NCI-H2196 (cell line): ENCODE data around the gene SNRNP70.

Experiments used
- DNase-seq: peaks from one replicate; lab custom pipeline; 2025; ENCODE audit not compliant: unreplicated experiment; lab: John Stamatoyannopoulos, UW

SNRNP70 gene

GRCh38 chr19:49097453-49098288 is 12.4 kb downstream of the SNRNP70 start:
- peak; percentile 88 for DNase-seq

GRCh38 chr19:49098795-49099194 is 13.5 kb downstream of the SNRNP70 start:
- no peak for DNase-seq

GRCh38 chr19:49101160-49101559 is 15.9 kb downstream of the SNRNP70 start:
- no peak for DNase-seq

GRCh38 chr19:49102303-49102702 is 17.1 kb downstream of the SNRNP70 start:
- DNase-seq = no peak

- no peak for DNase-seq
Measured at GRCh38 chr19:49103331-49104085, 18.3 kb downstream of the SNRNP70 start.

GRCh38 chr19:49104229-49104864 is 19.1 kb downstream of the SNRNP70 start:
- DNase-seq = no peak

- peak; percentile 83 for DNase-seq
Measured at GRCh38 chr19:49106648-49107135, 21.4 kb downstream of the SNRNP70 start.

GRCh38 chr19:49107625-49108459 is 22.6 kb downstream of the SNRNP70 start:
- DNase-seq = no peak

GRCh38 chr19:49109051-49109450 is 23.8 kb downstream of the SNRNP70 start:
- no peak for DNase-seq

GRCh38 chr19:49109569-49110233 is 24.4 kb downstream of the SNRNP70 start:
- DNase-seq = no peak

- no peak for DNase-seq
Measured at GRCh38 chr19:49110567-49110966, 25.3 kb downstream of the SNRNP70 start.

GRCh38 chr19:49111218-49111998 is 26.2 kb downstream of the SNRNP70 start:
- DNase-seq = no peak

- DNase-seq = peak; percentile 78
Measured at GRCh38 chr19:49113762-49114629, 28.7 kb downstream of the SNRNP70 start, which contains the start of gene LIN7B. LIN7B (plus strand) TSS chr19:49114370; CDS start chr19:49114405, 35 bp downstream.

- no peak for DNase-seq
Measured at GRCh38 chr19:49114630-49115363, 29.5 kb downstream of the SNRNP70 start.

GRCh38 chr19:49116544-49116943 is 31.3 kb downstream of the SNRNP70 start:
- DNase-seq = no peak

GRCh38 chr19:49117677-49118564 is 32.7 kb downstream of the SNRNP70 start:
- no peak for DNase-seq
